CD8-positive, alpha-beta memory T cell (primary cell): ENCODE results near the gene ACR. TPM values are rescaled to one million over a fixed set of nuclear protein-coding genes. Genes with fewer than 3 reads are reported as not detected.

Experiments
- polyA plus RNA-seq: library from polyadenylated mRNA; unstranded; fragments of 300-500 nt; fragmentation: Illumina TruSeq; gene quantifications from one replicate; pipeline ENCODE4 v1.2.3, GENCODE V29; 2021
- total RNA-seq, 2 experiments: library from RNA; stranded (reverse); gene quantifications; one replicate each; pipeline ENCODE4 v1.2.3, GENCODE V29; 2021

Gene ACR
- total and polyA plus RNA-seq, 3 experiments from 2014 or later: not detected

Other genes with a start within 250 kb of the ACR start
- 10 to 100 TPM; 88.6 to 89.4 TPM for gene LMF2, start 230.5 kb upstream of the ACR start, total RNA-seq
- gene LMF2, start 230.5 kb upstream of the ACR start, polyA plus RNA-seq: 33.6 TPM
- gene NCAPH2, start 230.0 kb upstream of the ACR start, total RNA-seq: 100 to 1,000 TPM; 155 to 165 TPM
- gene NCAPH2, start 230.0 kb upstream of the ACR start, polyA plus RNA-seq: 36.5 TPM
- 1 to 10 TPM; 2.4 to 3.5 TPM for gene SCO2, start 212.6 kb upstream of the ACR start, total RNA-seq
- 6.5 TPM for gene SCO2, start 212.6 kb upstream of the ACR start, polyA plus RNA-seq
- gene TYMP, start 208.2 kb upstream of the ACR start, total RNA-seq: 10 to 100 TPM; 86.1 to 93.6 TPM
- 17.5 TPM for gene TYMP, start 208.2 kb upstream of the ACR start, polyA plus RNA-seq
- gene KLHDC7B, start 192.3 kb upstream of the ACR start, total RNA-seq: 1 to 10 TPM; 5.1 to 6.2 TPM
- 8.1 TPM for gene KLHDC7B, start 192.3 kb upstream of the ACR start, polyA plus RNA-seq
- gene SYCE3, start 175.3 kb upstream of the ACR start, total RNA-seq: not detected
- gene SYCE3, start 175.3 kb upstream of the ACR start, polyA plus RNA-seq: not detected
- gene CPT1B, start 159.8 kb upstream of the ACR start, total RNA-seq: 10 to 100 TPM; 43.6 to 45.0 TPM
- 0.40 TPM for gene CPT1B, start 159.8 kb upstream of the ACR start, polyA plus RNA-seq
- gene CHKB, start 155.4 kb upstream of the ACR start, total RNA-seq: 10 to 100 TPM; 72.1 to 76.1 TPM
- 33.3 TPM for gene CHKB, start 155.4 kb upstream of the ACR start, polyA plus RNA-seq
- under 1 TPM; 0.20 to 0.28 TPM for gene MAPK8IP2, start 137.4 kb upstream of the ACR start, total RNA-seq
- not detected for gene MAPK8IP2, start 137.4 kb upstream of the ACR start, polyA plus RNA-seq
- 10 to 100 TPM; 23.6 to 25.3 TPM for gene ARSA, start 110.1 kb upstream of the ACR start, total RNA-seq
- gene ARSA, start 110.1 kb upstream of the ACR start, polyA plus RNA-seq: 10.6 TPM
- gene SHANK3, start 65.4 kb upstream of the ACR start, total RNA-seq: under 1 TPM; 0.07 TPM
- gene SHANK3, start 65.4 kb upstream of the ACR start, polyA plus RNA-seq: not detected
- 10 to 100 TPM; 35.6 to 36.2 TPM for gene RABL2B, start 45.4 kb downstream of the ACR start, total RNA-seq
- 28.9 TPM for gene RABL2B, start 45.4 kb downstream of the ACR start, polyA plus RNA-seq